ENCODE measurements around the gene RNPEP.

DNA sequence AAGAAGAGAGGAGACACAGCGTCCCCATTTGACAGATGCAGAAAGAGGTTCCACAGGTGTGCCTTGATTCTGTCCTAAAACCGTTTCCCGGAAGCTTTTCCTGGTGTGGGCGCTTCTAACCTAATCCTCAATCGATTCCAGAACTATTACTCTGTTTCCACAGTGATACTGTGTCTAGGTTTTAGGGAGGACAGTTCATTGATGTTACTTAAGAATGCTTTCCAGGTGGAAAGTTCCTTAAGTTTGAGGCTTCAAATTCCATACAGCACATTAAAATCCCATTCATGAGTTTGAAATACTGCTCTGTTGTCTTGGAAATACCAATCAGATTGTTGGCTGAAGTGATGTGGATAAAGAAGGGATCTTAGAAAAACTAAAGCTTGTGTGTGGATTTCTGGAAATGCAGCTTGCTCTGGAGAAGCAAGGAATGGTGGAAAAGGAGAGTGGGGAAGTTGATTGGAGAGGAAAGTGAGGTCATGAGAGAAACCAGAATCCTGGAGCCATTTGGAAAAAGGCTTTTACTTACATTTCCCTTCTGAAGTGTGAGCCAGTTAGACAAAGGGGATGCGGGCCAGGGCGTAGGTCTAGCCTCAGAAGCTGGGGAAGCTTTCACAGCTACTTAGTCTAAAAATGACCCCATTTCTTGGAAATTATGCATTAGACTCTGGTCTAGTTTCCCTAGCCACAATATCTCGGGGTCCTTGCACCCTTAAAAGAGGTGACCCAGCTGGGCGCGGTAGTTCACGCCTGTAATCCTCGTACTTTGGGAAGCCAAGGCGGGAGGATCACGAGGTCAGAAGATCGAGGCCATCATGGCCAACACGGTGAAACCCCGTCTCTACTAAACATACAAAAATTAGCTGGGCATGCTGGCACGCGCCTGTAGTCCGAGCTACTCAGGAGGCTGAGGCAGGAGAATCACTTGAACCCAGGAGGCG, 34.6 kb downstream of the RNPEP start:
- TF ChIP-seq EZH2 (IDR thresholded peaks at IDR 0.05; ENCODE audit: low read depth, low read length, severe bottlenecking) (no peak), EGR1 (IDR thresholded peaks at IDR 0.05; ENCODE audit: borderline replicate concordance, low read depth, low read length) (no peak), YY1 (IDR thresholded peaks at IDR 0.05; ENCODE audit: low read depth, low read length) (no peak), RFX5 (IDR thresholded peaks at IDR 0.05; ENCODE audit: borderline replicate concordance, low read depth, low read length) (no peak), HDAC2 (IDR thresholded peaks at IDR 0.05; ENCODE audit: borderline replicate concordance in 1 of 2, low read depth in 2 of 2, low read length in 2 of 2) (no peak)
